ENCODE data around the gene SNAPC4. TPM values are rescaled to one million over a fixed set of nuclear protein-coding genes. Genes with fewer than 3 reads are reported as not detected.

The SNAPC4 gene
- total RNA-seq, 1 experiment from 2014 or later = 29.7 TPM

DNA sequence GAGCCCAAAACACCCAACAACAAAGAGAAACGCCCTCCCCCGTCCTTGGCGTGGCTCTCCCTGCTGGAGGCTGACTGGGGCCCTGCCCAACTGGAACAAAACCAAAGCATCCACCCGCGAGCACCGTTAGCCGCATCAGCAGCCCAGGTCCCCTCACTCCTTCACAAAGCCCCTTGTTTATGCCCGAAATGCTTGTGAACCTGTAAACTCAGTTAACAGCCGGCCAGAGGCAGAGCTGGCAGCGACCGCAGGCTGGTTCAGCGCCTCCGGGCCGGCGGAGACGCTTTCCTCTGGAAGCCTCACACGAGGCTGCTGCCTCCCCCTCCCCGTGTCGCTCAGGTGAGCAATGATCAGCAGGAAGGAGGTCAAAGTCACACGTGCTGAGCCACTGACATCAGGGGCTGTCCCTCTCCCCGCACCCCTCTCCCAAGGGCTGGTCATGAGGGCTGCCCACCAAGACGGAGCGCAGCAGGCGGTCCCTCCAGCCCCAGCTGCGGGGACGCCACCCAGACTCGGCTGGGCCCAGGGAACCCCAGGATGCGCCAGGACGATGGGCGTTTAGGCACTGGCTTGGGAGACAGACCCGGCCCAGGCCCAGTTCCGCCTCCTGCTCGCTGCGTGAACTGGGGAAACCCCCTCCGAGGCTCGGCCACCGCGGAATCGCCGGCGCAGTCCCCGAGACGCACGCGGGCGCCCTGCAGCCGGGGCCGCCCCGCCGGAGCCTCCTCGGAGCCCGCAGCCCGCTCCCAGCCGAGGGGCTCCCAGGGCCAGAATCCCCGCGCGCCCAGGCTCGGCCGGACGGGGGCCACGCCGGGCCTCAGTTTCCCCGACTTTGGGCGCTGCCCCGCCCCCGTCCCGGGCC, 563 bp downstream of the SNAPC4 start:
- peak overlapping the region; percentile 74 for H3K9ac ChIP-seq (ENCODE audit: extremely low read depth, insufficient read length, low read length)
- H3K79me2 ChIP-seq (ENCODE audit: insufficient read depth, low read length) = peaks cover 12% of the 10 kb centered on the region; the same call in 1 of the 2 replicates
- no peaks in the 10 kb centered on the region for H3K9me3 ChIP-seq (ENCODE audit: control insufficient read depth, low read depth, low read length)
- H2BK12ac ChIP-seq (ENCODE audit: insufficient read length, low read depth, low read length) = no peak overlapping the region
- H2BK15ac ChIP-seq (ENCODE audit: low read depth, low read length) = no peak overlapping the region
- no peak overlapping the region for H2AFZ ChIP-seq (ENCODE audit: low read length)
- H3K4me1 Mint-ChIP-seq = peaks cover 11 to 12% of the 10 kb centered on the region in 2 experiments
- no peaks in the 10 kb centered on the region for H3K27me3 Mint-ChIP-seq (ENCODE audit: low read depth)
- peak overlapping the region in 2 of 3 experiments; percentile 20 to 90; a peak in 2 of 7 replicates for H3K27ac Mint-ChIP-seq
- H3K9me3 Mint-ChIP-seq = no peaks in the 10 kb centered on the region
- H3K23me2 ChIP-seq (ENCODE audit: insufficient read length, low read depth, low read length, poor library complexity, severe bottlenecking) = peaks cover 6% of the 10 kb centered on the region
- H2BK5ac ChIP-seq (ENCODE audit: insufficient read length, low read length) = no peak overlapping the region
- no peak overlapping the region for H2BK120ac ChIP-seq (ENCODE audit: low read depth, low read length, poor library complexity, severe bottlenecking)
- H2AK5ac ChIP-seq (ENCODE audit: insufficient read length, low read length) = no peak overlapping the region
- no peak overlapping the region for H4K91ac ChIP-seq (ENCODE audit: insufficient read length, low read depth, low read length)
- H4K20me1 ChIP-seq (ENCODE audit: control insufficient read depth, insufficient read depth, insufficient read length) = no peaks in the 10 kb centered on the region
- no peak overlapping the region for H2BK20ac ChIP-seq (ENCODE audit: low read depth, low read length, poor library complexity, severe bottlenecking)
- H3K4ac ChIP-seq (ENCODE audit: low read depth, low read length) = no peak overlapping the region
- no peak overlapping the region for H4K5ac ChIP-seq (ENCODE audit: insufficient read length, low read depth, low read length)
- H3K56ac ChIP-seq (ENCODE audit: insufficient read length, low read depth, low read length) = no peak overlapping the region
- H3T11ph ChIP-seq (ENCODE audit: low read length) = no peak overlapping the region
- H3K14ac ChIP-seq (ENCODE audit: insufficient read depth, low read length) = peak overlapping the region; percentile 48; the same call in 1 of the 2 replicates
- no peak overlapping the region for H3K23ac ChIP-seq (ENCODE audit: insufficient read length, low read depth, low read length)
- no peaks in the 10 kb centered on the region for H3K4me1 ChIP-seq (ENCODE audit: insufficient read depth, low read length)
- no peak overlapping the region for H3K18ac ChIP-seq (ENCODE audit: insufficient read length, low read depth, low read length)
- no peak for DNase-seq
- no peaks in the 10 kb centered on the region for H3K27me3 ChIP-seq (ENCODE audit: insufficient read depth, low read length)
- TF ChIP-seq, protein P1, sequence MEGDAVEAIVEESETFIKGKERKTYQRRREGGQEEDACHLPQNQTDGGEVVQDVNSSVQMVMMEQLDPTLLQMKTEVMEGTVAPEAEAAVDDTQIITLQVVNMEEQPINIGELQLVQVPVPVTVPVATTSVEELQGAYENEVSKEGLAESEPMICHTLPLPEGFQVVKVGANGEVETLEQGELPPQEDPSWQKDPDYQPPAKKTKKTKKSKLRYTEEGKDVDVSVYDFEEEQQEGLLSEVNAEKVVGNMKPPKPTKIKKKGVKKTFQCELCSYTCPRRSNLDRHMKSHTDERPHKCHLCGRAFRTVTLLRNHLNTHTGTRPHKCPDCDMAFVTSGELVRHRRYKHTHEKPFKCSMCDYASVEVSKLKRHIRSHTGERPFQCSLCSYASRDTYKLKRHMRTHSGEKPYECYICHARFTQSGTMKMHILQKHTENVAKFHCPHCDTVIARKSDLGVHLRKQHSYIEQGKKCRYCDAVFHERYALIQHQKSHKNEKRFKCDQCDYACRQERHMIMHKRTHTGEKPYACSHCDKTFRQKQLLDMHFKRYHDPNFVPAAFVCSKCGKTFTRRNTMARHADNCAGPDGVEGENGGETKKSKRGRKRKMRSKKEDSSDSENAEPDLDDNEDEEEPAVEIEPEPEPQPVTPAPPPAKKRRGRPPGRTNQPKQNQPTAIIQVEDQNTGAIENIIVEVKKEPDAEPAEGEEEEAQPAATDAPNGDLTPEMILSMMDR (conservative IDR thresholded peaks at IDR 0.05) = no peak
- H3K36me3 Mint-ChIP-seq (ENCODE audit: insufficient read depth in 1 of 3, low read depth in 3 of 3) = peaks cover 22 to 69% (median 60%) of the 10 kb centered on the region in 3 experiments
- no peak overlapping the region for H4K8ac ChIP-seq (replicated peaks; ENCODE audit: insufficient read length, low read depth, low read length)
- H3K4me3 Mint-ChIP-seq = peak overlapping the region; percentile 89 to 94
- H3K27ac ChIP-seq (ENCODE audit: insufficient read length, low read depth, low read length) = no peak overlapping the region
- no CpG with 5 or more reads among the region's 67 CpGs for WGBS (ENCODE audit: extremely low coverage, insufficient read length, low lambda C conversion rate)
- peak overlapping the region; percentile 94 for H3K4me2 ChIP-seq (ENCODE audit: insufficient read depth, insufficient read length, low read length)
- H3K79me1 ChIP-seq (ENCODE audit: insufficient read depth, low read depth, low read length, poor library complexity, severe bottlenecking) = peaks cover 7% of the 10 kb centered on the region
